Rectal smooth muscle tissue (tissue), 1 donor: ENCODE measurements around the gene FOXR1.
A peak's percentile ranks its signal among the peaks of the same experiment; 100 is the strongest.
"Not testable (repeated sequence)": the region's sequence is repeated elsewhere in the genome, so short reads cannot be mapped to it uniquely, and the experiment has no call there.

Experiments
- H3K27ac ChIP-seq: one replicate; pipeline ENCODE4 v1.7.0; 2013; ENCODE audit warnings: low read depth, low read length, inconsistent platforms
- H3K27me3 ChIP-seq: one replicate; pipeline ENCODE4 v1.7.0; 2013; ENCODE audit warnings: low read length; ENCODE audit not compliant: control insufficient read depth, insufficient read depth
- H3K36me3 ChIP-seq: one replicate; pipeline ENCODE4 v1.7.0; 2013; ENCODE audit warnings: low read length; ENCODE audit not compliant: control insufficient read depth, insufficient read depth
- H3K4me1 ChIP-seq: one replicate; pipeline ENCODE4 v1.7.0; 2013; ENCODE audit warnings: low read length; ENCODE audit not compliant: control insufficient read depth, insufficient read depth
- H3K4me3 ChIP-seq: one replicate; pipeline ENCODE4 v1.7.0; 2013; ENCODE audit warnings: low read length
- H3K9ac ChIP-seq: one replicate; pipeline ENCODE4 v1.7.0; 2013; ENCODE audit warnings: low read length

Gene FOXR1

GRCh38 chr11:119014209-119014924 lies 42.8 kb downstream of the FOXR1 start:
- Histone ChIP-seq H3K4me3 (no peak overlapping the region), H3K27ac (no peak overlapping the region), H3K9ac (no peak overlapping the region), H3K27me3 (no peaks in the 10 kb centered on the region), H3K4me1 (peaks cover 8% of the 10 kb centered on the region), H3K36me3 (peaks cover 34% of the 10 kb centered on the region)

GRCh38 chr11:119015054-119015611 lies 43.6 kb downstream of the FOXR1 start:
- no peaks in the 10 kb centered on the region for H3K27me3 ChIP-seq
- no peak overlapping the region for H3K27ac ChIP-seq
- peaks cover 31% of the 10 kb centered on the region for H3K36me3 ChIP-seq

GRCh38 chr11:119016216-119017009 lies 44.9 kb downstream of the FOXR1 start:
- H3K4me1 ChIP-seq: peaks cover 8% of the 10 kb centered on the region
- H3K27me3 ChIP-seq: no peaks in the 10 kb centered on the region
- H3K27ac ChIP-seq: no peak overlapping the region
- no peak overlapping the region for H3K9ac ChIP-seq
- no peak overlapping the region for H3K4me3 ChIP-seq
- H3K36me3 ChIP-seq: peaks cover 27% of the 10 kb centered on the region

More at GRCh38 chr11:119015054-119015611, 43.6 kb downstream of the FOXR1 start:
- no peak overlapping the region for H3K9ac ChIP-seq
- H3K4me1 ChIP-seq: peaks cover 8% of the 10 kb centered on the region
- H3K4me3 ChIP-seq: no peak overlapping the region

- not testable (repeated sequence) for H3K4me1 ChIP-seq, H3K27me3 ChIP-seq
- H3K9ac ChIP-seq: peak overlapping the region; percentile 93
- H3K27ac ChIP-seq: peak overlapping the region; percentile 84
- H3K36me3 ChIP-seq: peaks cover 23% of the 10 kb centered on the region
- peak overlapping the region; percentile 68 for H3K4me3 ChIP-seq
Observed at GRCh38 chr11:119017377-119017776, 45.8 kb downstream of the FOXR1 start.

GRCh38 chr11:119018074-119018938 lies 46.7 kb downstream of the FOXR1 start, which contains the start of the genes RPS25 and TRAPPC4:
Gene RPS25, minus strand, starts transcription at chr11:119018343. Its CDS starts 59 bp downstream, at chr11:119018284.
Gene TRAPPC4, plus strand, starts transcription at chr11:119018766. Its CDS starts 30 bp downstream, at chr11:119018796.
- Histone ChIP-seq H3K36me3 (peaks cover 19% of the 10 kb centered on the region), H3K9ac (peak within 1 kb of the TSS; percentile 93), H3K27me3 (no peaks in the 10 kb centered on the region), H3K4me1 (peaks cover 8% of the 10 kb centered on the region), H3K4me3 (peak within 1 kb of the TSS; percentile 68), H3K27ac (peak within 1 kb of the TSS; percentile 84)

GRCh38 chr11:119019996-119020395 lies 48.4 kb downstream of the FOXR1 start:
- H3K4me1 ChIP-seq: peaks cover 8% of the 10 kb centered on the region
- no peak overlapping the region for H3K9ac ChIP-seq
- H3K27ac ChIP-seq: no peak overlapping the region
- H3K4me3 ChIP-seq: peak overlapping the region; percentile 17
- H3K36me3 ChIP-seq: peaks cover 26% of the 10 kb centered on the region
- no peaks in the 10 kb centered on the region for H3K27me3 ChIP-seq

- Histone ChIP-seq H3K4me1 (peaks cover 8% of the 10 kb centered on the region), H3K27ac (no peak overlapping the region), H3K27me3 (no peaks in the 10 kb centered on the region)
Observed at GRCh38 chr11:119021631-119022030, 50.1 kb downstream of the FOXR1 start.

GRCh38 chr11:119023741-119024140 lies 52.2 kb downstream of the FOXR1 start:
- Histone ChIP-seq H3K4me3 (no peak overlapping the region), H3K27me3 (no peaks in the 10 kb centered on the region), H3K9ac (no peak overlapping the region), H3K27ac (no peak overlapping the region), H3K36me3 (peaks cover 21% of the 10 kb centered on the region), H3K4me1 (no peaks in the 10 kb centered on the region)

More at GRCh38 chr11:119021631-119022030, 50.1 kb downstream of the FOXR1 start:
- H3K9ac ChIP-seq: no peak overlapping the region
- peaks cover 17% of the 10 kb centered on the region for H3K36me3 ChIP-seq
- no peak overlapping the region for H3K4me3 ChIP-seq

- no peaks in the 10 kb centered on the region for H3K4me1 ChIP-seq
- no peaks in the 10 kb centered on the region for H3K27me3 ChIP-seq
- no peak overlapping the region for H3K4me3 ChIP-seq
- H3K9ac ChIP-seq: no peak overlapping the region
- H3K36me3 ChIP-seq: peaks cover 21% of the 10 kb centered on the region
- H3K27ac ChIP-seq: no peak overlapping the region
Observed at GRCh38 chr11:119024430-119025098, 53.0 kb downstream of the FOXR1 start.

GRCh38 chr11:119025099-119025473 lies 53.5 kb downstream of the FOXR1 start:
- Histone ChIP-seq H3K9ac (no peak overlapping the region), H3K4me1 (peaks cover 4% of the 10 kb centered on the region), H3K27ac (no peak overlapping the region), H3K36me3 (peaks cover 21% of the 10 kb centered on the region), H3K4me3 (no peak overlapping the region), H3K27me3 (no peaks in the 10 kb centered on the region)

GRCh38 chr11:119025541-119025940 lies 54.0 kb downstream of the FOXR1 start:
- no peaks in the 10 kb centered on the region for H3K27me3 ChIP-seq
- H3K27ac ChIP-seq: no peak overlapping the region
- peaks cover 4% of the 10 kb centered on the region for H3K4me1 ChIP-seq
- no peak overlapping the region for H3K9ac ChIP-seq
- H3K36me3 ChIP-seq: peaks cover 21% of the 10 kb centered on the region
- H3K4me3 ChIP-seq: no peak overlapping the region
